Measurements from ENCODE around the gene ZNF853.
"Not testable (repeated sequence)": the region's sequence is repeated elsewhere in the genome, so short reads cannot be mapped to it uniquely, and the experiment has no call there.

The ZNF853 gene

DNA sequence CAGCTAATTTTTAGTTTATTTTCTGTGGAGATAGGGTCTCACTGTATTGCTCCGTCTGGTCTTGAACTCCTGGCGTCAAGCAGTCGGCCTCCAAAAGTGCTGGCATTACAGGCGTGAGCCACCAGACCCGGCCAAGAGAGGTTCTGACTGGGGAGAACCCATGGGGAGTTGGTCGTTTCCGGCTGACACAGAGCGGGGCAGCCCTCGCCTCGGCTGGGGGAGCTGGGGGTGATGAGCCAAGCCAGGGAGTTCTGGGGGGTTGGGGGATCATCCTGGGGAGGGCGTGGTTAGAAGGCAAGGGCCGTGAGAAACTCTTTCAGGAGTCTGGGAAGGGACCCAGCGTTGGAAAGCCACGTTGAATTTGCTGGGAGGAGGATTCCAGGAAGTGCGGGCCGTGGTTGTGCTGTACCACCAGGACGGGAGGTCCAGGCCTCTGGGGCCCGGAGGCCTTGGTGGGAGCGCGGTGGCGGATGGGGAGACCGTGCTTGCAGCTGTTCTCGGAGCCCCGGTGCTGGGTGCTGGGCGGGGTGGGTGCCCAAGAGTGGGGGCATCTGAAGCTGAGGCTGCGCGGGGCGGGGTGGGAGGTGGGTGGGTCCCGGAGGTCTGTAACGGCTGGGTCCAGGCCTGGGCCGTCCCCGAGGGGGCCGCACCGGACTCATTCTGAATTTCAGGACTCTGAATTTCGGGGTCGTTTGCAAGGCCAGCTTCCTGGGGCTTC lies 8.4 kb upstream of the ZNF853 start:
- no peak for DNase-seq

DNA sequence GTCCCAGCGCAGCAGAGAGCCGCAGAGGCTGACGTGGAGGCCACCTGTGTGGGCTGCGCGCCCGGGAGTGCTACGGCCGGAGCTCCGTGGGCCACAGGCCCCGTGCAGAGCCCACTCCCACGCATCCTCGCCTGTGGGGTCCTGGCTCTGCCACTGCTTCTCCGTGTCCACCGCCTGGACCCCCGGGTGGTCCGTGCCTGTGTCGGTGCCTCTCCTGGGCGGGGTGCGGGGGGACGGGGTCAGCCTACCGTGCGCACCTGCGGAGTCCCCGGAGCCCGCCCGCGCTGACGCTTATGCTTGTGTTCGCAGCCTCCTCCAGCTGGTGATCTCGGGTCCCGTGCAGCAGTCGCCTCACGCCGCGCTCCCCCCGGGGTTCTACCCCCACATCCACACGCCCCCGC lies 7.8 kb upstream of the ZNF853 start:
- no peak for DNase-seq

DNA sequence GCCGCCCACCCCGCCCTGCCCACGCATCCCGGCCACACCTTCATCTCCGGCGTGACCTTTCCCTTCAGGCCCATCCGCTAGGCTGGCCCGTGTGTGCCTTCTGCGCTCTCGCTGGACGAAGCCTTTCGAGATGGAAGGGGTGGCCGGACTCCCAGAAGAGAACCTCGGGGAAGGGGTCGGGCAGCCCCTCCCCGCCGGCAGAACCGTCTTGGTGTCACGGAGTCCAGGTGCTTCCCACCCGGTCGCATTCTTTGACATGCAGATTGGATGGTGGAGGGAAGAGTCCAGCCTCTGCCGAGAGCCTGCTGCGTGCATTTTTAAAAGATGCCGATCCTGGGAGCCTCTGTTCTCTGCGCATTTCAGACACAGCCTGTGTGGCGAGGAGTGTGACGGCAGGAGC lies 7.3 kb upstream of the ZNF853 start:
- DNase-seq: no peak

- DNase-seq: no peak
Observed at GRCh38 chr7:6608794-6609193, 6.6 kb upstream of the ZNF853 start.

- DNase-seq: no peak
Observed at GRCh38 chr7:6612819-6613218, 2.6 kb upstream of the ZNF853 start.

GRCh38 chr7:6613706-6614105 lies 1.7 kb upstream of the ZNF853 start:
- no peak for DNase-seq

DNA sequence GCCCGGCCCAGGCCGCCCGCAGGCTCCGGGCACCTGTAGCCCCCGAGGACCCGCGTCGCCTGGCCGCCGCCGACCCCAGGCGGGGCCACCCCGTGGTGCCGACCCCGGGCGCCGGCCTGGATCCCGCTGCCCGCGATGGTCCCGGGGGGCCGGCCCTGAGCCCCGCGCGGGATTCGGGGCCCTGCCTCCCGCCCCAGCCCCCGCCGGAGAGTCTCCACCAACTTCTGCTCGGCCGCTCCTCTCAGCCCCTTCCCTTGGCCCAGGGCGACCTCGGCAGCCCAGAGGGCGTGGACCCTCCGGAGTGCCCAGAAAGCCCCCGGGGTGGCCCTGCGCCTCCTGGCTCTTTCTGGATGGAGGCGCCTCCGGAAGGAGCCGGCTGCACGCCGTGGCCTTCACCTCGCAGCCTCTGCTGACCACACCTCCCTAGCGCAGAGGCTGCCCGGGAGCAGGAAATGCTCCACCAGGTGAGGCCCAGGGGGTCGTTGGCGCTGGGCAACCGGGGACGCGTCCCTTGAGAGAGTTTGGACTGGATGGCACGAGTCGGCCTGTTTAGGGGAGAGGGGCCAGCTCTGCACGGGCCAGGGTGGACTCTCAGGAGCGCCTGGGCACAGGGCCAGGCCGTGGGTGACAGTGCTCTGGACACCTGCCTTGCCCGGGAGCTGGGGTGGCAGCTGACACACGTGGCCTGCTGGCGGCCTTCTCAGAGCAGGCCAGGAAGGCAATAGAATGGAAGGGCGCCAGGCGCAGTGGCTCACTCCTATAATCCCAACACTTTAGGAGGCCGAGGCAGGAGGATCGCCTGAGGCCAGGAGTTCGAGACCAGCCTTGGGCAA lies 529 bp downstream of the ZNF853 start:
- no peak for DNase-seq

- no peak for DNase-seq
Observed at GRCh38 chr7:6616854-6617643, 1.6 kb downstream of the ZNF853 start.

DNA sequence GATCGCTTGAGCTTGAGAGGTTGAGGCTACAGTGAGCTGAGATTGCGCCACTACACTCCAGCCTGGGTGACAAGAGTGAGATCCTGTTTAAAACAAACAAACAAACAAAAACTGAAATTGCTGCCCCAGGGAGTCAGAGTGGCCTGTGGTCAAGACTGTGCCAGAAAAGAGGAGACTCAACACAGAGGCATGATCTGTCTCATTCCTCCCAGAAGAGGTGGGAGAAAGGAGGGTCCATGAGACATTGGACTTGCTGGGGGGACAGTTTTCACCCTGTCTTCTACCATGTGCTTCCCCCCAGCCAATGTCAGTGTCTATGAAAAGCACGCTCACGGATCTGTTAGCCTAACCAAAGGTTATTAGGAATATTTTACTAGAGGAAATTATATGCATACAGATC lies 3.2 kb downstream of the ZNF853 start:
- no peak for DNase-seq

DNA sequence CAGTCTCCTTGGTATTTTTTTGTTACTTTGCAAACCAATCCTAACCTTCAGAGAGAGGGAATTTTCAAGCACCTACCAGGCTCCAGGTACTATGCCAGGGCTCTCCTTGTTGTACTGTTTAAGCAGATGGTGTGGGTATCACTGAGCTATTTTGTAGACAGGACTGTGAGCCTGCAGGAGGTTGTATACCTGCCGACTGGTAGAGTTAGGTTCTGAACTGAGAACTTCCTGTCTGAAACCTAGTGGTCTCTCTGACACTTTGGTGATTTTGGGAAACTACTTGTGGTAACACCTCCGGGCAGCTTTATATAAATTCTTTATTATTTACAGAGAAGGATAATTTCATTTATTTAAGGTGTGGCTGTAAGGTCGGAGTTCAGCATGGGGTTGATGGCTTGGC lies 4.6 kb downstream of the ZNF853 start:
- no peak for DNase-seq

DNA sequence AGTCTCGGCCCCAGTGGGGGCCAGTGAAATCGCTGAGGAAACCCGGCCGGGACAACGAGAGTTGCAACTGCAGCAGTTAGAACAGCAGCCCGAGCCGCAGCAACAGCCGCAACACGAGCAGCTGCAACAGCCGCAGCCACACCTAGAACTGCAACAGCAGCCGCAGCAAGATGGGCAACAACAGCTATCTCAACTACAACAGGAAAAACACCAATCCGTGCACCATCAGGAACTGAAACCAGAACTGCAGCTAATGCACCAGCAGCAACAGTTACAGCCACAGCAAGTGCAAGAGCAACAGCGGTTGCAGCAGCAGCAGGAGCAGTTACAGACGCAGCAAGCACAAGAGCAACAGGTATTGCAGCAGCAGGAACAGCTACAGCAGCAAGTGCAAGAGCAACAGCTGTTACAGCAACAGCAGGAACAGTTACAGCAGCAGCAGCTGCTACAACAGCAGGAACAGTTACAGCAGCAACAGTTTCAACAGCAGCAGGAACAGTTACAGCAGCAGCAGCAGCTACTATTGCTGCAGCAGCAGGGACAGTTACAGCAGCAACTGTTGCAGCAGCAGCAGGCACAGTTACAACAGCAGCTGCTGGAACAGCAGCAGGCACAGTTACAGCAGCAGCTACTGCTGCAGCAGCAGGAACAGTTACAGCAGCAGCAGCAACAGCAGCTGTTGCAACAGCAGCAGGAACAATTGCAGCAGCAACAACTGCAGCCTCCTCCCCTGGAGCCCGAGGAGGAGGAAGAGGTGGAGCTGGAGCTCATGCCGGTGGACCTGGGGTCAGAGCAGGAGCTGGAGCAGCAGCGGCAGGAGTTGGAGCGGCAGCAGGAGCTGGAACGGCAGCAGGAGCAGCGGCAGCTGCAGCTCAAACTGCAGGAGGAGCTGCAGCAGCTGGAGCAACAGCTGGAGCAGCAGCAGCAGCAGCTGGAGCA lies 6.1 kb downstream of the ZNF853 start:
- DNase-seq: no peak

DNA sequence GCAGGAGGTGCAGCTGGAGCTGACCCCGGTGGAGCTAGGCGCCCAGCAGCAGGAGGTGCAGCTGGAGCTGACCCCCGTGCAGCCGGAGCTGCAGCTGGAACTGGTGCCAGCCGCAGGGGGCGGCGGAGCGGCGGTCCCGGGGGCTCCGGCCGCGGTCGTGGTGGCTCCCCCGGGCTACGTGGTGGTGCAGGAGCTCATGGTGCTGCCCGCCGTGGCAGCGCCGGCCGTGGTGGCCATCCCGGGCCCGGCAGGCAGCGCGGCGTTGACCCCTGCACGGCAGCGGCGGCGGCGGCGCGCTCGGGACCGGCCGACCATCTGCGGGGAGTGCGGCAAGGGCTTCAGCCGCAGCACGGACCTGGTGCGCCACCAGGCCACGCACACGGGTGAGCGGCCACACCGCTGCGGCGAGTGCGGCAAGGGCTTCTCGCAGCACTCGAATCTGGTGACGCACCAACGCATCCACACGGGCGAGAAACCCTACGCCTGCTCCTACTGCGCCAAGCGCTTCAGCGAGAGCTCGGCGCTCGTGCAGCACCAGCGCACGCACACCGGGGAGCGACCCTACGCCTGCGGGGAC lies 6.8 kb downstream of the ZNF853 start:
- no peak for DNase-seq

GRCh38 chr7:6623589-6624245 lies 8.3 kb downstream of the ZNF853 start:
- DNase-seq: no peak

DNA sequence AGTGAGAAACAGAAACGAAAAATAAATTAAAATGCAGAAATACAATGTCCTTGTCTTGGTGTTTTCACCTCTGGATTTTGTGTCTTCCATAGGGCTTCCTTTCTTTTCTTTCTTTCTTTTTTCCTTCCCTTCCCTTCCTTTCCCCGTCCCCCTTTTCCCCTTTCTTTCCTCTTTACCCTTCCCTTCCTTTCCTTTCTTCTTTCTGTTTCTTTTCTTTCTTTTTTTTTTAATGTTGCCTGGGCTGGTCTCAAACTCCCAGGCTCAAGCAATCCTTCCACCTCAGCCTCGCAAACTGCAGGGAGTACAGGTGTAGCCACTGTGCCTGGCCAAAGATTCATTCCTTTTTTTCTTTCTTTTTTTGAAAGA lies 8.8 kb downstream of the ZNF853 start:
- no peak for DNase-seq

- DNase-seq: no peak
Observed at GRCh38 chr7:6628045-6628444, 12.6 kb downstream of the ZNF853 start.

GRCh38 chr7:6630007-6630849 lies 14.8 kb downstream of the ZNF853 start:
- no peak for DNase-seq

GRCh38 chr7:6631605-6632004 lies 16.2 kb downstream of the ZNF853 start:
- no peak for DNase-seq

DNA sequence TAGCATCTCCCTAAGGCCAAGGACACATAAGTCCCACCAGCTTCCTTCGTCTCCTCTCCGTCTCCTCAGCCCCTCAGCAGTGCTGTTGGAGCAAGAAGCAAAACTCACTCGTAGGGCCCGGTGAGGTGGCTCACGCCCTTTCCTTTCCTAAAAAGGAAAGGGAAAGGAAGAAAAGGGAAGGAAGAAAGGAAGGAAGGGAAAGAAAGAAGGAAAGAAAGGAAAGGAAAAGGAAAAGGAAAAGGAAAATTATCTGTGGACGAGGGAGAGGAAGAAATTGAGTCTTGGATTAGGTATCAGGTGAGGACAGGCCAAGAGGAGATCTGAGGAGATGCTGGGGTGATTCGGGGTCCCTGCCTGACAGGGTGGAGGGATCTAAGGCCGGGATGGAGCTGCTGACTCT lies 18.6 kb downstream of the ZNF853 start:
- DNase-seq: no peak

DNA sequence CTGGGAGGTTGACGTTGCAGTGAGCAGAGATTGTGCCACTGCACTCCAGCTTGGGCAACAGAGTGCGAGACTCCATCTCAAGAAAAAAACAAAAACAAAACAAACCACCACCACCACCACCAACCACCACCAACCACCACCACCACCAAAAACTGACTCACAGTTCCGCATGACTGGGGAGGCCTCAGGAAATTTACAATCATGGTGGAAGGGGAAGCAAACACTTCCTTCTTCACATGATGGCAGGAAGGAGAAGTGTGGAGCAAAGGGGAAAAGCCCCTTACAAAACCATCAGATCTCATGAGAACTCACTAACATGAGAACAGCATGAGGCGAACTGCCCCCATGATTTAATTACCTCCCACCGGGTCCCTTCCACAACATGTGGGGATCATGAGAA lies 19.6 kb downstream of the ZNF853 start:
- not testable (repeated sequence) for DNase-seq

- peak; percentile 31 for DNase-seq
Observed at GRCh38 chr7:6636741-6637543, 21.5 kb downstream of the ZNF853 start, which contains the start of gene ZNF316. Gene ZNF316 (plus strand): TSS chr7:6637318. CDS start chr7:6642410, 5,092 bp downstream.

Data from fibroblast of skin of right quadriceps (primary cell).